HL-60 (cell line): ENCODE results near the gene HOXD13.

Experiments
- GABPA ChIP-seq: IDR thresholded peaks from 2 replicates; pipeline ENCODE4 v1.6.1; 2012; ENCODE audit warnings: low read depth
- POLR2AphosphoS5 ChIP-seq: IDR thresholded peaks from 2 replicates; pipeline ENCODE4 v1.6.1; 2012; ENCODE audit warnings: low read depth
- REST ChIP-seq: IDR thresholded peaks from 2 replicates; pipeline ENCODE4 v1.6.1; 2012; ENCODE audit warnings: low read depth; ENCODE audit not compliant: insufficient replicate concordance
- SPI1 ChIP-seq: IDR thresholded peaks from 2 replicates; pipeline ENCODE4 v1.6.1; 2012; ENCODE audit warnings: low read depth, mild to moderate bottlenecking, borderline replicate concordance
- TF ChIP-seq, protein P1 (sequence below): IDR thresholded peaks from one replicate; pipeline ENCODE4 v1.5.1; 2011; ENCODE audit warnings: low read length, control low read depth, inconsistent platforms; ENCODE audit not compliant: insufficient read depth

- TF ChIP-seq, protein P1, sequence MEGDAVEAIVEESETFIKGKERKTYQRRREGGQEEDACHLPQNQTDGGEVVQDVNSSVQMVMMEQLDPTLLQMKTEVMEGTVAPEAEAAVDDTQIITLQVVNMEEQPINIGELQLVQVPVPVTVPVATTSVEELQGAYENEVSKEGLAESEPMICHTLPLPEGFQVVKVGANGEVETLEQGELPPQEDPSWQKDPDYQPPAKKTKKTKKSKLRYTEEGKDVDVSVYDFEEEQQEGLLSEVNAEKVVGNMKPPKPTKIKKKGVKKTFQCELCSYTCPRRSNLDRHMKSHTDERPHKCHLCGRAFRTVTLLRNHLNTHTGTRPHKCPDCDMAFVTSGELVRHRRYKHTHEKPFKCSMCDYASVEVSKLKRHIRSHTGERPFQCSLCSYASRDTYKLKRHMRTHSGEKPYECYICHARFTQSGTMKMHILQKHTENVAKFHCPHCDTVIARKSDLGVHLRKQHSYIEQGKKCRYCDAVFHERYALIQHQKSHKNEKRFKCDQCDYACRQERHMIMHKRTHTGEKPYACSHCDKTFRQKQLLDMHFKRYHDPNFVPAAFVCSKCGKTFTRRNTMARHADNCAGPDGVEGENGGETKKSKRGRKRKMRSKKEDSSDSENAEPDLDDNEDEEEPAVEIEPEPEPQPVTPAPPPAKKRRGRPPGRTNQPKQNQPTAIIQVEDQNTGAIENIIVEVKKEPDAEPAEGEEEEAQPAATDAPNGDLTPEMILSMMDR, result no peak
- TF ChIP-seq POLR2AphosphoS5 (no peak), SPI1 (peak; percentile 22; the same call in 1 of the 2 replicates), REST (no peak), GABPA (no peak)
Observed at GRCh38 chr2:176114930-176115625, 22.6 kb downstream of the HOXD13 start.
